Upper lobe of right lung (tissue), 1 donor: ENCODE data around the gene SRGAP3. TPM values are rescaled to one million over a fixed set of nuclear protein-coding genes. Genes with fewer than 3 reads are reported as not detected.
A peak's percentile ranks its signal among the peaks of the same experiment; 100 is the strongest.

Experiments used
- ATAC-seq: fragments of 200-7000 bp; cut with Tn5 transposase; one replicate; pipeline ENCODE4 v1.9.1; 2020; ENCODE audit warnings: mild to moderate bottlenecking, moderate library complexity
- DNase-seq: peaks from one replicate; pipeline ENCODE4 v3.0.0-alpha.2; 2020
- H3K27ac ChIP-seq: fragments of 200-600 bp; one replicate; pipeline ENCODE4 v1.8.0; 2022
- H3K27me3 ChIP-seq: fragments of 200-600 bp; one replicate; pipeline ENCODE4 v1.8.0; 2022; ENCODE audit warnings: mild to moderate bottlenecking
- H3K36me3 ChIP-seq: fragments of 200-600 bp; one replicate; pipeline ENCODE4 v1.8.0; 2022
- H3K4me1 ChIP-seq: fragments of 200-600 bp; one replicate; pipeline ENCODE4 v1.8.0; 2022
- H3K4me3 ChIP-seq: fragments of 200-600 bp; one replicate; pipeline ENCODE4 v1.8.0; 2022; ENCODE audit warnings: mild to moderate bottlenecking
- H3K9me3 ChIP-seq: fragments of 200-600 bp; one replicate; pipeline ENCODE4 v1.8.0; 2022
- CTCF ChIP-seq: fragments of 200-600 bp; IDR thresholded peaks from one replicate; pipeline ENCODE4 v1.8.0; 2022; ENCODE audit warnings: antibody characterized with exemption
- intact Hi-C: fragments of 100-400 bp; cut with DNase I; formaldehyde crosslinking; loops from one replicate; pipeline ENCODE4 v1.11.0; 2022
- total RNA-seq: library from RNA; stranded (reverse); fragmentation: NEBNext Ultra II Directional; extraction: Animal tissue kit (Norgen Biotek cat#: 25700); gene quantifications from one replicate; pipeline ENCODE4 v1.2.1, GENCODE V29; 2021
- donor health status: DM: no; HTN: yes; CAD: no; lungs with severe emphysema.

The SRGAP3 gene
- total RNA-seq, 1 donor from 2014 or later, result 3.2 TPM

GRCh38 chr3:8992199-8992598 lies 257.2 kb downstream of the SRGAP3 start:
- no peaks in the 10 kb centered on the region for H3K27me3 ChIP-seq
- ATAC-seq (no peak), DNase-seq (no peak)
- TF ChIP-seq CTCF, result no peak
- no peaks in the 10 kb centered on the region for H3K9me3 ChIP-seq
- intact Hi-C loops, result no loop called here
- no peak overlapping the region for H3K27ac ChIP-seq
- H3K36me3 ChIP-seq, result no peaks in the 10 kb centered on the region
- H3K4me3 ChIP-seq, result no peak overlapping the region
- H3K4me1 ChIP-seq, result peaks cover 7% of the 10 kb centered on the region

GRCh38 chr3:8990266-8991215 lies 258.9 kb downstream of the SRGAP3 start:
- no peaks in the 10 kb centered on the region for H3K36me3 ChIP-seq
- no peak for ATAC-seq

GRCh38 chr3:8988791-8989558 lies 260.5 kb downstream of the SRGAP3 start:
- intact Hi-C loops, result loop anchor here (5.0 kb wide), 1 partner anchor 313 kb away; no protein-coding TSS in a partner anchor
- TF ChIP-seq CTCF, result no peak
- no peak overlapping the region for H3K27ac ChIP-seq
- peaks cover 4% of the 10 kb centered on the region for H3K4me1 ChIP-seq
- DNase-seq (no peak), ATAC-seq (no peak)
- no peaks in the 10 kb centered on the region for H3K27me3 ChIP-seq
- H3K36me3 ChIP-seq, result no peaks in the 10 kb centered on the region
- H3K4me3 ChIP-seq, result no peak overlapping the region
- H3K9me3 ChIP-seq, result no peaks in the 10 kb centered on the region

More at GRCh38 chr3:8990266-8991215, 258.9 kb downstream of the SRGAP3 start:
- H3K9me3 ChIP-seq, result no peaks in the 10 kb centered on the region
- DNase-seq, result no peak
- H3K4me1 ChIP-seq, result peaks cover 4% of the 10 kb centered on the region
- intact Hi-C loops, result no loop called here
- H3K27ac ChIP-seq, result no peak overlapping the region
- no peaks in the 10 kb centered on the region for H3K27me3 ChIP-seq
- H3K4me3 ChIP-seq, result no peak overlapping the region
- TF ChIP-seq CTCF, result no peak

- DNase-seq (no peak), ATAC-seq (no peak)
- Histone ChIP-seq H3K27ac (no peak overlapping the region), H3K9me3 (no peaks in the 10 kb centered on the region), H3K27me3 (no peaks in the 10 kb centered on the region), H3K4me3 (no peak overlapping the region), H3K36me3 (no peaks in the 10 kb centered on the region), H3K4me1 (peaks cover 4% of the 10 kb centered on the region)
- TF ChIP-seq CTCF, result no peak
- intact Hi-C loops, result loop anchor here (5.0 kb wide), 1 partner anchor 314 kb away; no protein-coding TSS in a partner anchor
Measured at GRCh38 chr3:8988384-8988655, 261.1 kb downstream of the SRGAP3 start.

GRCh38 chr3:8987645-8988383 lies 261.6 kb downstream of the SRGAP3 start:
- DNase-seq, result peak; percentile 78
- Histone ChIP-seq H3K4me1 (peaks cover 4% of the 10 kb centered on the region), H3K36me3 (no peaks in the 10 kb centered on the region), H3K27ac (no peak overlapping the region), H3K27me3 (no peaks in the 10 kb centered on the region), H3K9me3 (no peaks in the 10 kb centered on the region), H3K4me3 (no peak overlapping the region)
- TF ChIP-seq CTCF, result peak; percentile 67
- peak; percentile 90 for ATAC-seq
- intact Hi-C loops, result loop anchor here (5.0 kb wide), 1 partner anchor 314 kb away; no protein-coding TSS in a partner anchor
